DND-41 (cell line): ENCODE results near the gene SLC44A1.

Experiments
- ATAC-seq: fragments of 200-7000 bp; cut with Tn5 transposase; 3 replicates; pipeline ENCODE4 v1.9.1; 2021; ENCODE audit warnings: low read depth; ENCODE audit not compliant: insufficient read depth
- DNase-seq: peaks from one replicate; pipeline ENCODE4 v3.0.0-alpha.2; 2020
- H2AFZ ChIP-seq: 2 replicates; pipeline ENCODE4 v1.6.0; 2012; ENCODE audit warnings: low read depth, low read length
- H3K27ac ChIP-seq: 2 replicates; pipeline ENCODE4 v1.5.1; 2012; ENCODE audit warnings: low read length, inconsistent platforms
- H3K27me3 ChIP-seq: fragments of 200-600 bp; sonication (generic); 2 replicates; pipeline ENCODE4 v1.6.0; 2012; ENCODE audit warnings: low read length, mild to moderate bottlenecking, inconsistent platforms; ENCODE audit not compliant: insufficient read depth, poor library complexity
- H3K36me3 ChIP-seq: 2 replicates; pipeline ENCODE4 v1.5.1; 2012; ENCODE audit warnings: low read length, inconsistent platforms; ENCODE audit not compliant: insufficient read depth
- H3K4me1 ChIP-seq: 2 replicates; pipeline ENCODE4 v1.5.1; 2012; ENCODE audit warnings: mild to moderate bottlenecking, low read length; ENCODE audit not compliant: insufficient read depth
- H3K4me2 ChIP-seq: 2 replicates; pipeline ENCODE4 v1.6.0; 2012; ENCODE audit warnings: mild to moderate bottlenecking, moderate library complexity, low read length, inconsistent platforms; ENCODE audit not compliant: insufficient read depth
- H3K4me3 ChIP-seq, 2 experiments: fragments of 200-600 bp in 1 of 2; shearing (Covaris generic) in 1 of 2; 2 replicates each; pipeline ENCODE4 v1.5.1; 2012 to 2016; ENCODE audit warnings: inconsistent platforms in 2 of 2, low read length in 2 of 2, mild to moderate bottlenecking in 2 of 2, low read depth in 1 of 2, moderate library complexity in 1 of 2
- H3K79me2 ChIP-seq: 2 replicates; pipeline ENCODE4 v1.6.0; 2012; ENCODE audit warnings: low read length, inconsistent platforms; ENCODE audit not compliant: insufficient read depth
- H3K9ac ChIP-seq: 2 replicates; pipeline ENCODE4 v1.6.0; 2012; ENCODE audit warnings: low read depth, mild to moderate bottlenecking, inconsistent platforms, low read length, moderate library complexity
- H3K9me3 ChIP-seq: 2 replicates; pipeline ENCODE4 v1.5.1; 2012; ENCODE audit warnings: low read length, moderate library complexity, mild to moderate bottlenecking, inconsistent platforms; ENCODE audit not compliant: insufficient read depth, severe bottlenecking
- H4K20me1 ChIP-seq: 2 replicates; pipeline ENCODE4 v1.6.0; 2012; ENCODE audit warnings: low read length; ENCODE audit not compliant: insufficient read depth
- EZH2 ChIP-seq: IDR thresholded peaks from 3 replicates; pipeline ENCODE4 v1.6.1; 2012; ENCODE audit warnings: borderline replicate concordance, low read depth, mild to moderate bottlenecking, moderate library complexity, low read length, inconsistent platforms; ENCODE audit not compliant: severe bottlenecking
- TF ChIP-seq, protein P1 (sequence below): IDR thresholded peaks from 2 replicates; pipeline ENCODE4 v1.5.1; 2012; ENCODE audit warnings: borderline replicate concordance, low read length, moderate library complexity, mild to moderate bottlenecking; ENCODE audit not compliant: poor library complexity, severe bottlenecking; ENCODE audit errors: extremely low read depth

The SLC44A1 gene

DNA sequence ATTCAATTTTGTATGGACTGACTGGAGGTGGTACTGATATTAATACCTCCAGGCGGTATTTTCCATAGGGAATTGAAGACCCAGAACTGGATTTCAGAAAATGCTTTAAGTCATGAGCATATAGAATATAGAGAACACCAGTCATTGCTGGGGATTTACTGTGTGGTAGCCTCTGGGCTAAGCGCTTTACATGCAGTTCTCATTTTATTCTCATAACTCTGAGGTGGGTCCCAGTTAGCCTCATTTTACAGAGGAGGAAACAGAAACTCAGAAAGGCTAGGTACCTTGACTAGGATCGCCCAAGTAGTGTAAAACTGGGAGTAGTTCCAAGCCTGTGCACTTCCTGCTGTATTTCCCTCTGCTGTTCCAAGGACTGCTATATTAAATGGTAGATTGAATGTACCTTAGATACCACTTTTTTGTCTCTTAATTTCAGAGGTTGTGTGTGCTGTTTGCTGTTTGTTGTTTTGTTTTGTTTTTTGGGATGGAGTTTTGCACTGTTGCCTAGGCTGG is 13.8 kb downstream of the SLC44A1 start:
- no peak for ATAC-seq
- no peak for DNase-seq
- Histone ChIP-seq H3K4me2 (no peak overlapping the region), H3K36me3 (no peaks in the 10 kb centered on the region), H3K9me3 (no peaks in the 10 kb centered on the region), H4K20me1 (no peaks in the 10 kb centered on the region; the same call in 1 of the 2 replicates), H3K27me3 (no peaks in the 10 kb centered on the region), H2AFZ (no peak overlapping the region), H3K27ac (no peak overlapping the region), H3K4me1 (peaks cover 38% of the 10 kb centered on the region), H3K79me2 (peaks cover 43% of the 10 kb centered on the region; the same call in 1 of the 2 replicates), H3K9ac (no peak overlapping the region), H3K4me3 (no peak overlapping the region)
- TF ChIP-seq, protein P1, sequence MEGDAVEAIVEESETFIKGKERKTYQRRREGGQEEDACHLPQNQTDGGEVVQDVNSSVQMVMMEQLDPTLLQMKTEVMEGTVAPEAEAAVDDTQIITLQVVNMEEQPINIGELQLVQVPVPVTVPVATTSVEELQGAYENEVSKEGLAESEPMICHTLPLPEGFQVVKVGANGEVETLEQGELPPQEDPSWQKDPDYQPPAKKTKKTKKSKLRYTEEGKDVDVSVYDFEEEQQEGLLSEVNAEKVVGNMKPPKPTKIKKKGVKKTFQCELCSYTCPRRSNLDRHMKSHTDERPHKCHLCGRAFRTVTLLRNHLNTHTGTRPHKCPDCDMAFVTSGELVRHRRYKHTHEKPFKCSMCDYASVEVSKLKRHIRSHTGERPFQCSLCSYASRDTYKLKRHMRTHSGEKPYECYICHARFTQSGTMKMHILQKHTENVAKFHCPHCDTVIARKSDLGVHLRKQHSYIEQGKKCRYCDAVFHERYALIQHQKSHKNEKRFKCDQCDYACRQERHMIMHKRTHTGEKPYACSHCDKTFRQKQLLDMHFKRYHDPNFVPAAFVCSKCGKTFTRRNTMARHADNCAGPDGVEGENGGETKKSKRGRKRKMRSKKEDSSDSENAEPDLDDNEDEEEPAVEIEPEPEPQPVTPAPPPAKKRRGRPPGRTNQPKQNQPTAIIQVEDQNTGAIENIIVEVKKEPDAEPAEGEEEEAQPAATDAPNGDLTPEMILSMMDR = no peak
- no peak for TF ChIP-seq EZH2

DNA sequence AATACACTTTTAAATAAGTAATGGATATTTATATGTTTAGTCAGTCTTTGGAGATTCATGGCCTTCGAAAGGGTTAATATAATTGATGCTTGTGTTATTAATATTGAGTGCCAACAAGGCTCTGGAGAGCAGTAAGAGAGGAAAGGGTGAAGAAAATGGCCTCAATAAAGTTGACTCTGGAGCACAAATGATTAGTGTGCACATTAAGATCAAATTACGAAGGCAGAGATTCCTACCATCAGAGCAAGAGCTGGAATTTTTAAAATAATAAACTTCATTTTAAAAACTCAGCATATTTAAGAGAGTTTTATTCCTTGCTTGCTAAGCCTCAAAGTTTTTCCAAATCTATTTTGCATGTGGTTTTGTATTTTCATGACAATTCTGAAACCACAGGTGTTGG is 14.8 kb downstream of the SLC44A1 start:
- no peak overlapping the region for H2AFZ ChIP-seq
- no peaks in the 10 kb centered on the region for H3K36me3 ChIP-seq
- H3K4me3 ChIP-seq = no peak overlapping the region
- no peaks in the 10 kb centered on the region; the same call in 1 of the 2 replicates for H4K20me1 ChIP-seq
- TF ChIP-seq, protein P1 = no peak
- TF ChIP-seq EZH2 = no peak
- no peak overlapping the region for H3K9ac ChIP-seq
- H3K27ac ChIP-seq = no peak overlapping the region
- H3K79me2 ChIP-seq = peaks cover 40% of the 10 kb centered on the region; the same call in 1 of the 2 replicates
- H3K9me3 ChIP-seq = no peaks in the 10 kb centered on the region
- DNase-seq = no peak
- ATAC-seq = no peak
- no peaks in the 10 kb centered on the region for H3K27me3 ChIP-seq
- peaks cover 38% of the 10 kb centered on the region for H3K4me1 ChIP-seq
- H3K4me2 ChIP-seq = no peak overlapping the region

DNA sequence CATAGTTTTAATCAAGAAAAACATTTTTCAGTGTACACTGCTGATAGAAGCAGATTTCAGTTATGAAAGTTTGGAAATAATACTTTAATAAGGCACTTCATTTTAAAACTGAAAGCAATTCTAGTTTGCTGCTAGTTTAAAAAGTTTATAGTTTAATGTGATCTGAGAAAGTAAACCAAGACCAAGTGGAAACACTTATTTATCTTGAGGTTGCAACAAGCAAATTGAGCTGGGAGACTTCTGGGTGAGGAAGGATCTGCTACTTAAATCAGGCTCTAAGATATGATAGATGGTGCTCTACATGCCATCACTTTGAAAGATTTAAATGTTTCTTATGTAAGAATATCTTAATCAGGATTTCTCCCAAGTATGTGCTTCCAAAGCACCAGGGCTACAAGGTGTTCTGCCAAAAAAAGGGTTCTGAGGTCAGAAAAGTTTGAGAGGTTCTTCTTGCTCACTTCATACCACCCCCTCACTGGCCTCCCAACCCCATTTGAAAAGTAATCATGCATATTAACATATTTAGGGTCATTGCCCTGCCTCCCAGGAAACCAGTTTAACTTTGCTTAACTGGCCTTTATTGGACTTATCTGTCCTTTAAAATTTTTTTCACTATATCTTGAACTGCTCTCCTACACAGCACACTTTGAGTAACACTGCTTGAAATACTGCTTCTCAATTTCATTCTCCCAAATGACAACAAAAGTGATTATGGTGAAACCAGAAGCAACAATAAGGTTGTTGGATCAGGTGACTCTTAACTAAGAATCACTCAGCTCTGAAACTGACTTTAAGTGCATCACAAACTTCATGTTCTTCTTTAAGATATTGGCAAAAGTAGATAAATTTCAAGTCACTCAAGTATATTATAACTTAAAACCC is 15.5 kb downstream of the SLC44A1 start:
- no peaks in the 10 kb centered on the region for H3K36me3 ChIP-seq
- no peak overlapping the region for H3K4me2 ChIP-seq
- no peak overlapping the region for H3K4me3 ChIP-seq
- H3K27ac ChIP-seq = no peak overlapping the region
- H3K4me1 ChIP-seq = peaks cover 38% of the 10 kb centered on the region
- no peak for DNase-seq
- no peak overlapping the region for H2AFZ ChIP-seq
- no peak for TF ChIP-seq EZH2
- TF ChIP-seq, protein P1 = no peak
- no peaks in the 10 kb centered on the region; the same call in 1 of the 2 replicates for H4K20me1 ChIP-seq
- H3K9ac ChIP-seq = no peak overlapping the region
- no peak for ATAC-seq
- H3K9me3 ChIP-seq = no peaks in the 10 kb centered on the region
- peaks cover 36% of the 10 kb centered on the region; the same call in 1 of the 2 replicates for H3K79me2 ChIP-seq
- H3K27me3 ChIP-seq = no peaks in the 10 kb centered on the region
